ENCODE results near the gene DOC2B. TPM values are rescaled to one million over a fixed set of nuclear protein-coding genes. Genes with fewer than 3 reads are reported as not detected.
"Not testable (repeated sequence)": the region's sequence is repeated elsewhere in the genome, so short reads cannot be mapped to it uniquely, and the experiment has no call there.

The DOC2B gene
- total RNA-seq, 2 experiments from 2014 or later, result 0.08 to 0.34 TPM

DNA sequence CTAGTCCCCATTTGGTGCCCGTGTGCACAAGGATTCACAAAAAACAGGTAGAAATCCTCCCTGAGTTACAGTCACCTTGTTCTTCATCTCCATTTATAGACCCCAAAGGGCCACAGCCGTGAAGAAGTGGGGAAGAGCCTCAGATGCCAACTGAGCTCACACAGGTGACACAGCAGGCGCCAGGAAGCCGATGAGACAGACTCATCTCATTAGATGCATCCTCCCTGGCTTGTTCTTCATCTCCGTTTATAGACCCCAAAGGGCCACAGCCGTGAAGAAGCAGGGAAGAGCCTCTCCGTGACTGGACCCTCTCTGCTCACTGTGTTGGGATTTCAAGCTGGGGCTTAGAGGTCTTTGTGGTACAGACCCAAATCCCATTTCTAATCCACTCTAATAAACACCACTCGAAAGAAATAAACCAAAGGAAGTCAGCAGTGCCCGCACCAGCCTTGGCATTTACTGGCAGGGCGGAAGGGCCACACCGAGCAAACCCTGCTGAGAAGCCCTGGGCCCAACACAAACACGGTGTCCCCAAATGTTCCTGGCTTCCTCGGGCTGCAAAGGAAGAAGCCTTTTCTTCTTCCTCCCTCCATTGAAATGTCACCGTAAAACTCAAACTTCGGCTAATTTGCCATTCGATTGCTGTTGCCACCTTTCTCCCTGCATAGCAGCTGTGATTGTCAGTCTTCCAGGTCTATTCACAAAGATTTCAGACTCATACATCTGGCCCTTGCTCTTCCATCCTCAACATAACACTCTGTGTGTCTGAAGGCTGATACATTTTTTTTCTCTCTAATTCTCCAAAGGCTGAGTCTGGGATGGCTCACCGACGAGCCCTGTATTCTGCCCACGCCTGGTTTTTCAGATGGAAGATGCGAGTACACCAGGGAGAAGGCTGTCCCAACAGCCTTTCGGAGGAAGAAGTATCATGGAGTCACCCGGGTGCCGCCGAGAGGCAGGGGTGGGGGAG, 44.9 kb upstream of the DOC2B start:
- TF ChIP-seq, protein P1, sequence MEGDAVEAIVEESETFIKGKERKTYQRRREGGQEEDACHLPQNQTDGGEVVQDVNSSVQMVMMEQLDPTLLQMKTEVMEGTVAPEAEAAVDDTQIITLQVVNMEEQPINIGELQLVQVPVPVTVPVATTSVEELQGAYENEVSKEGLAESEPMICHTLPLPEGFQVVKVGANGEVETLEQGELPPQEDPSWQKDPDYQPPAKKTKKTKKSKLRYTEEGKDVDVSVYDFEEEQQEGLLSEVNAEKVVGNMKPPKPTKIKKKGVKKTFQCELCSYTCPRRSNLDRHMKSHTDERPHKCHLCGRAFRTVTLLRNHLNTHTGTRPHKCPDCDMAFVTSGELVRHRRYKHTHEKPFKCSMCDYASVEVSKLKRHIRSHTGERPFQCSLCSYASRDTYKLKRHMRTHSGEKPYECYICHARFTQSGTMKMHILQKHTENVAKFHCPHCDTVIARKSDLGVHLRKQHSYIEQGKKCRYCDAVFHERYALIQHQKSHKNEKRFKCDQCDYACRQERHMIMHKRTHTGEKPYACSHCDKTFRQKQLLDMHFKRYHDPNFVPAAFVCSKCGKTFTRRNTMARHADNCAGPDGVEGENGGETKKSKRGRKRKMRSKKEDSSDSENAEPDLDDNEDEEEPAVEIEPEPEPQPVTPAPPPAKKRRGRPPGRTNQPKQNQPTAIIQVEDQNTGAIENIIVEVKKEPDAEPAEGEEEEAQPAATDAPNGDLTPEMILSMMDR (IDR thresholded peaks at IDR 0.05), result no peak
- Histone ChIP-seq H3K27me3 (ENCODE audit: control insufficient read depth in 1 of 2, insufficient read depth in 2 of 2, low read length in 2 of 2) (no peaks in the 10 kb centered on the region), H3K27ac (ENCODE audit: low read depth in 1 of 2, low read length in 2 of 2) (no peak overlapping the region), H3K4me1 (ENCODE audit: insufficient read depth, low read length) (no peaks in the 10 kb centered on the region), H3K9me3 (ENCODE audit: control insufficient read depth in 1 of 2, insufficient read depth in 1 of 2, low read length in 2 of 2) (no peaks in the 10 kb centered on the region), H3K4me3 (ENCODE audit: low read length) (no peak overlapping the region), H3K36me3 (ENCODE audit: insufficient read depth, low read length) (no peaks in the 10 kb centered on the region)
- DNase-seq (no peak), ATAC-seq (ENCODE audit: poor library complexity) (no peak)
- Mint-ChIP-seq H3K4me3 (no peak overlapping the region), H3K27me3 (no peaks in the 10 kb centered on the region), H3K27ac (no peak overlapping the region), H3K36me3 (ENCODE audit: low read depth) (no peaks in the 10 kb centered on the region), H3K4me1 (ENCODE audit: low read depth) (no peaks in the 10 kb centered on the region), H3K9me3 (no peaks in the 10 kb centered on the region)
- CTCF ChIA-PET, result no interaction called here
- intact Hi-C loops (cut with DNase I, micrococcal nuclease), result loop anchor here in 1 of 2 experiments (1.0 kb wide), 1 partner anchor 14 kb away; no protein-coding TSS in a partner anchor
- POLR2A ChIA-PET, result no interaction called here

DNA sequence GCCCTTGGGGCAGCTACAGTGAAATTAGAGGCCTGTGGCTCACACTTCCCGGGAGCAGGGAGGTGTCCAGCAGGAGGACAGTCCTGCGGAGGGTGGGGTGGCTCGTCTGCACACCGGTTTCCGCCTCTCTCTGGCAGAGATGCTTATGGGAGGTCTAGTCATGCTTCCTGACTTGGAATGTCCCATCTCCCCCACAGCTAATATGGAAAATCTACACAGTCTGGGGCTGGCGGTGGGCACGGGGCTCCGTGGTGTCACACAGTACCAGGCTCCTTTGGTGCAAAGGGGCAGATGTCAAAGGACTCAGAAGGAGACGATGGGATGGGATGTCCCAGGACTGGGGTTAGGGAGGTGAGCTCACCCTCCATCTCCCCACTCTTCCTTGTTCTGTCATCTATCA, 44.1 kb upstream of the DOC2B start:
- POLR2A ChIA-PET, result no interaction called here

DNA sequence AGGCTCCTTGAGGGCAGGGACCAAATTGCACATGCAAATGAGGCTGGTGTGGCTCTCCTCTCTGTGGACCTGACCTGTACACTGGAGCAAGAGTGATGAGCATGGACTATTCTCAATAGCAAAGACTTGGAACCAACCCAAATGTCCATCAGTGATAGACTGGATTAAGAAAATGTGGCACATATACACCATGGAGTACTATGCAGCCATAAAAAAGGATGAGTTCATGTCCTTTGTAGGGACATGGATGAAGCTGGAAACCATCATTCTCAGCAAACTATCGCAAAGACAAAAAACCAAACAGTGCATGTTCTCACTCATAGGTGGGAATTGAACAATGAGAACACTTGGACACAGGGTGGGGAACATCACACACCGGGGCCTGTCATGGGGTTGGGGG, 43.1 kb upstream of the DOC2B start:
- H3K4me3 Mint-ChIP-seq, POLR2A ChIA-PET: not testable (repeated sequence)

More for the DNA sequence above, 44.1 kb upstream of the DOC2B start:
- TF ChIP-seq, protein P1 (IDR thresholded peaks at IDR 0.05), result no peak
- Histone ChIP-seq H3K4me1 (ENCODE audit: insufficient read depth, low read length) (no peaks in the 10 kb centered on the region), H3K27me3 (ENCODE audit: control insufficient read depth in 1 of 2, insufficient read depth in 2 of 2, low read length in 2 of 2) (no peaks in the 10 kb centered on the region), H3K36me3 (ENCODE audit: insufficient read depth, low read length) (no peaks in the 10 kb centered on the region), H3K4me3 (ENCODE audit: low read length) (no peak overlapping the region), H3K9me3 (ENCODE audit: control insufficient read depth in 1 of 2, insufficient read depth in 1 of 2, low read length in 2 of 2) (no peaks in the 10 kb centered on the region), H3K27ac (ENCODE audit: low read depth in 1 of 2, low read length in 2 of 2) (no peak overlapping the region)
- ATAC-seq (ENCODE audit: poor library complexity), result no peak
- no peaks in the 10 kb centered on the region for H3K27me3 Mint-ChIP-seq
- H3K9me3 Mint-ChIP-seq, result no peaks in the 10 kb centered on the region
- CTCF ChIA-PET, result no interaction called here
- H3K27ac Mint-ChIP-seq, result no peak overlapping the region
- H3K4me3 Mint-ChIP-seq, result no peak overlapping the region
- intact Hi-C loops (cut with DNase I, micrococcal nuclease), result no loop called here
- no peaks in the 10 kb centered on the region for H3K4me1 Mint-ChIP-seq (ENCODE audit: low read depth)
- H3K36me3 Mint-ChIP-seq (ENCODE audit: low read depth), result no peaks in the 10 kb centered on the region
- DNase-seq, result no peak

More for the DNA sequence above, 43.1 kb upstream of the DOC2B start:
- ATAC-seq (ENCODE audit: poor library complexity); H3K27ac ChIP-seq (ENCODE audit: low read depth in 1 of 2, low read length in 2 of 2); H3K4me3 ChIP-seq (ENCODE audit: low read length); H3K27ac Mint-ChIP-seq; H3K27me3 ChIP-seq (ENCODE audit: control insufficient read depth in 1 of 2, insufficient read depth in 2 of 2, low read length in 2 of 2); intact Hi-C loops (cut with DNase I, micrococcal nuclease); H3K27me3 Mint-ChIP-seq; CTCF ChIA-PET; H3K36me3 ChIP-seq (ENCODE audit: insufficient read depth, low read length); H3K9me3 ChIP-seq (ENCODE audit: control insufficient read depth in 1 of 2, insufficient read depth in 1 of 2, low read length in 2 of 2); H3K4me1 ChIP-seq (ENCODE audit: insufficient read depth, low read length); H3K4me1 Mint-ChIP-seq (ENCODE audit: low read depth); H3K9me3 Mint-ChIP-seq; H3K36me3 Mint-ChIP-seq (ENCODE audit: low read depth); DNase-seq: not testable (repeated sequence)
